HepG2 (cell line): ENCODE measurements around the gene ANTXR1. TPM values are rescaled to one million over a fixed set of nuclear protein-coding genes. Genes with fewer than 3 reads are reported as not detected.

Experiments used
- CEBPB ChIP-seq: IDR thresholded peaks from 2 replicates; pipeline ENCODE4 v1.6.1; 2011; ENCODE audit warnings: low read depth, low read length, improper control_type of control experiment, borderline replicate concordance
- FOSL1 ChIP-seq: sonication (generic); formaldehyde crosslinking; IDR thresholded peaks from 2 replicates; pipeline ENCODE4 v1.9.0; 2021; ENCODE audit warnings: missing genetic modification reagents, borderline replicate concordance
- FOXA3 ChIP-seq: IDR thresholded peaks from 2 replicates; pipeline ENCODE4 v1.6.1; 2016; ENCODE audit warnings: missing genetic modification reagents, missing compliant biosample characterization
- GPN1 ChIP-seq: sonication (generic); formaldehyde crosslinking; IDR thresholded peaks from 2 replicates; pipeline ENCODE4 v1.5.1; 2020; ENCODE audit warnings: missing genetic modification reagents, borderline replicate concordance
- KDM5B ChIP-seq: sonication (generic); formaldehyde crosslinking; IDR thresholded peaks from 2 replicates; pipeline ENCODE4 v1.4.0; 2020; ENCODE audit warnings: missing genetic modification reagents, mild to moderate bottlenecking, borderline replicate concordance
- KLF11 ChIP-seq: IDR thresholded peaks from 2 replicates; pipeline ENCODE4 v1.6.1; 2016; ENCODE audit warnings: missing compliant biosample characterization
- NFIC ChIP-seq: IDR thresholded peaks from 2 replicates; pipeline ENCODE4 v1.6.1; 2012; ENCODE audit warnings: mild to moderate bottlenecking, low read length, inconsistent platforms
- PLRG1 ChIP-seq: fragments of 450-650 bp; conservative IDR thresholded peaks from 2 replicates; pipeline ENCODE4 v1.6.1; 2016
- RBFOX2 ChIP-seq: fragments of 200-400 bp; formaldehyde crosslinking; IDR thresholded peaks from 2 replicates; pipeline ENCODE4 v1.6.1; 2017; ENCODE audit warnings: low read depth, mild to moderate bottlenecking, low read length
- RFXANK ChIP-seq: IDR thresholded peaks from 2 replicates; pipeline ENCODE4 v1.6.1; 2016
- RNF2 ChIP-seq: fragments of 450-650 bp; conservative IDR thresholded peaks from 2 replicates; pipeline ENCODE4 v1.6.1; 2016; ENCODE audit warnings: low read depth
- SMAD3 ChIP-seq: sonication (generic); formaldehyde crosslinking; IDR thresholded peaks from 2 replicates; pipeline ENCODE4 v1.4.0; 2020; ENCODE audit warnings: missing genetic modification reagents
- ZC3H13 ChIP-seq: sonication (generic); formaldehyde crosslinking; IDR thresholded peaks from 2 replicates; pipeline ENCODE4 v1.8.1; 2023; ENCODE audit warnings: mild to moderate bottlenecking, missing genetic modification reagents, moderate library complexity
- ZEB1 ChIP-seq: IDR thresholded peaks from 2 replicates; pipeline ENCODE4 v1.6.1; 2012; ENCODE audit warnings: mild to moderate bottlenecking, low read depth, inconsistent platforms; ENCODE audit not compliant: insufficient replicate concordance
- ZNF10 ChIP-seq: sonication (generic); formaldehyde crosslinking; IDR thresholded peaks from 2 replicates; pipeline ENCODE4 v1.4.0; 2020; ENCODE audit warnings: mild to moderate bottlenecking, low read depth, missing genetic modification reagents, borderline replicate concordance
- ZNF253 ChIP-seq: sonication (generic); formaldehyde crosslinking; IDR thresholded peaks from 2 replicates; pipeline ENCODE4 v1.8.0; 2022; ENCODE audit warnings: mild to moderate bottlenecking, missing genetic modification reagents, borderline replicate concordance
- ZNF274 ChIP-seq: sonication (generic); formaldehyde crosslinking; IDR thresholded peaks from 2 replicates; pipeline ENCODE4 v1.5.1; 2020; ENCODE audit warnings: mild to moderate bottlenecking, missing genetic modification reagents
- ZNF468 ChIP-seq: sonication (generic); formaldehyde crosslinking; IDR thresholded peaks from 2 replicates; pipeline ENCODE4 v1.8.0; 2022; ENCODE audit warnings: mild to moderate bottlenecking, moderate library complexity, missing genetic modification reagents
- ZSCAN20 ChIP-seq: sonication (generic); formaldehyde crosslinking; IDR thresholded peaks from 2 replicates; pipeline ENCODE4 v1.4.0; 2020; ENCODE audit warnings: missing genetic modification reagents, mild to moderate bottlenecking, borderline replicate concordance
- polyA plus RNA-seq, 8 experiments: library from polyadenylated mRNA; depleted of rRNA in 3 of 8; stranded (reverse) in 7 of 8; unstranded in 1 of 8; fragments of >200 nt; fragmentation: Illumina TruSeq in 4 of 8; extraction: Trizol in 4 of 8; gene quantifications; 2 replicates each; pipeline versions ENCODE4 v1.2.1 to v1.2.3, GENCODE V29; 2011 to 2016; ENCODE audit warnings: low read depth in 4 of 8, missing spikeins in 1 of 8, mixed read lengths in 1 of 8; ENCODE audit not compliant: insufficient read depth in 1 of 8
- total RNA-seq, 5 experiments: library from RNA; depleted of rRNA; stranded (reverse); fragments of >200 nt; fragmentation: Illumina TruSeq; extraction: Trizol; gene quantifications; 2 replicates each; pipeline ENCODE4 v1.2.3, GENCODE V29; 2016; ENCODE audit warnings: low read depth in 1 of 5
- TF ChIP-seq, protein P1 (sequence below): sonication (generic); formaldehyde crosslinking; IDR thresholded peaks from 2 replicates; pipeline ENCODE4 v1.5.0; 2020; ENCODE audit warnings: missing genetic modification reagents
- TF ChIP-seq, protein P2 (sequence below): sonication (generic); formaldehyde crosslinking; IDR thresholded peaks from 2 replicates; pipeline ENCODE4 v1.9.0; 2022; ENCODE audit warnings: low read depth, missing genetic modification reagents
- TF ChIP-seq, protein P3 (sequence below): sonication (generic); formaldehyde crosslinking; IDR thresholded peaks from 2 replicates; pipeline ENCODE4 v1.4.0; 2020; ENCODE audit warnings: missing genetic modification reagents
- TF ChIP-seq, protein P4 (sequence below): sonication (generic); formaldehyde crosslinking; IDR thresholded peaks from 2 replicates; pipeline ENCODE4 v1.5.0; 2020; ENCODE audit warnings: missing genetic modification reagents
- TF ChIP-seq, protein P5 (sequence below): IDR thresholded peaks from 2 replicates; pipeline ENCODE4 v1.6.1; 2016; ENCODE audit warnings: mild to moderate bottlenecking, missing biosample characterization, missing genetic modification reagents
- TF ChIP-seq, protein P6 (sequence below): sonication (generic); formaldehyde crosslinking; conservative IDR thresholded peaks from 2 replicates; pipeline ENCODE4 v1.8.0; 2022; ENCODE audit warnings: missing genetic modification reagents

Gene ANTXR1
- total and polyA plus RNA-seq, 2 of the 13 experiments (the other 11 are each of a cell fraction or from before 2014, with no cell fraction given) = 4.5 to 12.7 TPM

DNA sequence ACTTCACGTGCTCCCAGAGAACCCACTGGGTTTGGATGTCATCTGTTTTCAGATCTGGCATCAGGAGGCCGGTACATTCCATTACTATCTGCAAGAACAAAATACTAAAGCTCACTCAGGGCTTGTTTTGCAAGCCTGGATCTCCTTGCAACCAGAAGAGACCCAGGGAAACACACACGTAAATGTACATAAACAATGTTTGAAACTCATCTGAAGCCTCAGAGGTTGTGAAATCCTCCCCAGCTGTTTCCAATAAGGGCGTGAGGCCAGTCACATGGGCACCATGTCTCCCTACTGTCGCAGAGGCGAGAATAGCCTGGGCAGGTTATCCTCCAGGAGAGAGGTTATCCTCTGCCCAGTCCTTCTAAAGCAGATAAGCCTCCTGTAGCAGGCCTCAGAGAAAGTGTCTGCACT lies 187.1 kb downstream of the ANTXR1 start (continued):
- TF ChIP-seq, protein P1, sequence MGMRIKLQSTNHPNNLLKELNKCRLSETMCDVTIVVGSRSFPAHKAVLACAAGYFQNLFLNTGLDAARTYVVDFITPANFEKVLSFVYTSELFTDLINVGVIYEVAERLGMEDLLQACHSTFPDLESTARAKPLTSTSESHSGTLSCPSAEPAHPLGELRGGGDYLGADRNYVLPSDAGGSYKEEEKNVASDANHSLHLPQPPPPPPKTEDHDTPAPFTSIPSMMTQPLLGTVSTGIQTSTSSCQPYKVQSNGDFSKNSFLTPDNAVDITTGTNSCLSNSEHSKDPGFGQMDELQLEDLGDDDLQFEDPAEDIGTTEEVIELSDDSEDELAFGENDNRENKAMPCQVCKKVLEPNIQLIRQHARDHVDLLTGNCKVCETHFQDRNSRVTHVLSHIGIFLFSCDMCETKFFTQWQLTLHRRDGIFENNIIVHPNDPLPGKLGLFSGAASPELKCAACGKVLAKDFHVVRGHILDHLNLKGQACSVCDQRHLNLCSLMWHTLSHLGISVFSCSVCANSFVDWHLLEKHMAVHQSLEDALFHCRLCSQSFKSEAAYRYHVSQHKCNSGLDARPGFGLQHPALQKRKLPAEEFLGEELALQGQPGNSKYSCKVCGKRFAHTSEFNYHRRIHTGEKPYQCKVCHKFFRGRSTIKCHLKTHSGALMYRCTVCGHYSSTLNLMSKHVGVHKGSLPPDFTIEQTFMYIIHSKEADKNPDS (CRISPR knock-in tag) = no peak
- TF ChIP-seq SMAD3 (peak; percentile 85; the same call in 1 of the 2 replicates), GPN1 (CRISPR knock-in tag) (no peak), RBFOX2 (no peak), ZSCAN20 (CRISPR knock-in tag) (no peak), FOSL1 (CRISPR knock-in tag) (no peak), ZNF10 (CRISPR knock-in tag) (no peak), PLRG1 (no peak), RFXANK (CRISPR knock-in tag) (no peak), ZC3H13 (no peak), NFIC (no peak), KLF11 (no peak), FOXA3 (CRISPR knock-in tag) (peak; percentile 73), KDM5B (CRISPR knock-in tag) (no peak), ZEB1 (no peak), ZNF274 (CRISPR knock-in tag) (no peak), ZNF253 (CRISPR knock-in tag) (no peak), ZNF468 (no peak), CEBPB (peak; percentile 94), RNF2 (no peak)
- TF ChIP-seq, protein P2, sequence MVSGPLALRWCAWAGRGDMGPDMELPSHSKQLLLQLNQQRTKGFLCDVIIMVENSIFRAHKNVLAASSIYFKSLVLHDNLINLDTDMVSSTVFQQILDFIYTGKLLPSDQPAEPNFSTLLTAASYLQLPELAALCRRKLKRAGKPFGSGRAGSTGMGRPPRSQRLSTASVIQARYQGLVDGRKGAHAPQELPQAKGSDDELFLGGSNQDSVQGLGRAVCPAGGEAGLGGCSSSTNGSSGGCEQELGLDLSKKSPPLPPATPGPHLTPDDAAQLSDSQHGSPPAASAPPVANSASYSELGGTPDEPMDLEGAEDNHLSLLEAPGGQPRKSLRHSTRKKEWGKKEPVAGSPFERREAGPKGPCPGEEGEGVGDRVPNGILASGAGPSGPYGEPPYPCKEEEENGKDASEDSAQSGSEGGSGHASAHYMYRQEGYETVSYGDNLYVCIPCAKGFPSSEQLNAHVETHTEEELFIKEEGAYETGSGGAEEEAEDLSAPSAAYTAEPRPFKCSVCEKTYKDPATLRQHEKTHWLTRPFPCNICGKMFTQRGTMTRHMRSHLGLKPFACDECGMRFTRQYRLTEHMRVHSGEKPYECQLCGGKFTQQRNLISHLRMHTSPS = no peak
- TF ChIP-seq, protein P3, sequence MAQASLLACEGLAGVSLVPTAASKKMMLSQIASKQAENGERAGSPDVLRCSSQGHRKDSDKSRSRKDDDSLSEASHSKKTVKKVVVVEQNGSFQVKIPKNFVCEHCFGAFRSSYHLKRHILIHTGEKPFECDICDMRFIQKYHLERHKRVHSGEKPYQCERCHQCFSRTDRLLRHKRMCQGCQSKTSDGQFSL (CRISPR knock-in tag) = no peak
- TF ChIP-seq, protein P4, sequence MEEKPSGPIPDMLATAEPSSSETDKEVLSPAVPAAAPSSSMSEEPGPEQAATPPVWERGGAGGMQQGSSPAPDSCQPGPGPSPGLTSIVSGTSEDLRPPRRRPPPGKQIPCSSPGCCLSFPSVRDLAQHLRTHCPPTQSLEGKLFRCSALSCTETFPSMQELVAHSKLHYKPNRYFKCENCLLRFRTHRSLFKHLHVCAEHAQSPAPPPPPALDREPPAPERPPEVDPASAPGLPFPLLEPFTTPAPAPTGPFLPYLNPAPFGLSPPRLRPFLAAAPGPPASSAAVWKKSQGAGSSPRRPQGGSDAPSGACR (CRISPR knock-in tag) = no peak
- TF ChIP-seq, protein P5, sequence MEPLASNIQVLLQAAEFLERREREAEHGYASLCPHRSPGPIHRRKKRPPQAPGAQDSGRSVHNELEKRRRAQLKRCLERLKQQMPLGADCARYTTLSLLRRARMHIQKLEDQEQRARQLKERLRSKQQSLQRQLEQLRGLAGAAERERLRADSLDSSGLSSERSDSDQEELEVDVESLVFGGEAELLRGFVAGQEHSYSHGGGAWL (CRISPR knock-in tag) = no peak
- TF ChIP-seq, protein P6, sequence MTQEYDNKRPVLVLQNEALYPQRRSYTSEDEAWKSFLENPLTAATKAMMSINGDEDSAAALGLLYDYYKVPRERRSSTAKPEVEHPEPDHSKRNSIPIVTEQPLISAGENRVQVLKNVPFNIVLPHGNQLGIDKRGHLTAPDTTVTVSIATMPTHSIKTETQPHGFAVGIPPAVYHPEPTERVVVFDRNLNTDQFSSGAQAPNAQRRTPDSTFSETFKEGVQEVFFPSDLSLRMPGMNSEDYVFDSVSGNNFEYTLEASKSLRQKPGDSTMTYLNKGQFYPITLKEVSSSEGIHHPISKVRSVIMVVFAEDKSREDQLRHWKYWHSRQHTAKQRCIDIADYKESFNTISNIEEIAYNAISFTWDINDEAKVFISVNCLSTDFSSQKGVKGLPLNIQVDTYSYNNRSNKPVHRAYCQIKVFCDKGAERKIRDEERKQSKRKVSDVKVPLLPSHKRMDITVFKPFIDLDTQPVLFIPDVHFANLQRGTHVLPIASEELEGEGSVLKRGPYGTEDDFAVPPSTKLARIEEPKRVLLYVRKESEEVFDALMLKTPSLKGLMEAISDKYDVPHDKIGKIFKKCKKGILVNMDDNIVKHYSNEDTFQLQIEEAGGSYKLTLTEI = no peak
